ENCODE results near the gene DDAH2. TPM values are rescaled to one million over a fixed set of nuclear protein-coding genes. Genes with fewer than 3 reads are reported as not detected.

Gene DDAH2
- total RNA-seq, 2 donors from 2014 or later, result 6.7 to 42.6 TPM

DNA sequence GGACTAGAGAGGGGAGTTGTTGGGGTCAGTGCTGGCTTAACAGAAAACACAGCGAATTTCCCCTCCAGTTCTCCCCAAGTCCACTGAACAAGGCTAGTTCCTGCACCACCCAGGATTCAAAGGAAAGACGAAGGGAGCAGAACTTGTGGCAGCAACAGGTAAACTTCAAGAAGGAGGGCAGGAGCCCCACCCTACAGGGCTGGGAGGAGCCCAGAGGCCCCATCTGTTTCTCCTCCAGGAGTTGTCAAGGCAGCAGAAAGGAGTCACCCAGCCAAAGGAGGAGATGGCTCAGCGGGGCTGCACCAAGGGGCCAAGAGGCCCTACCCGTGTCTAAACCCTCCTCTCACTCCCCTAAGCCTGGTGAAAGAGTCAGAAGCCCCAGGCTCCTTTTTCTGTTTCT, 35.1 kb upstream of the DDAH2 start:
- Mint-ChIP-seq H3K9me3 (no peaks in the 10 kb centered on the region), H3K36me3 (peaks cover 25 to 30% of the 10 kb centered on the region in 2 donors), H3K27ac (peak overlapping the region; percentile 41 to 79)
- ATAC-seq (no peak), DNase-seq (ENCODE audit: low spot score in 2 of 2) (no peak)

DNA sequence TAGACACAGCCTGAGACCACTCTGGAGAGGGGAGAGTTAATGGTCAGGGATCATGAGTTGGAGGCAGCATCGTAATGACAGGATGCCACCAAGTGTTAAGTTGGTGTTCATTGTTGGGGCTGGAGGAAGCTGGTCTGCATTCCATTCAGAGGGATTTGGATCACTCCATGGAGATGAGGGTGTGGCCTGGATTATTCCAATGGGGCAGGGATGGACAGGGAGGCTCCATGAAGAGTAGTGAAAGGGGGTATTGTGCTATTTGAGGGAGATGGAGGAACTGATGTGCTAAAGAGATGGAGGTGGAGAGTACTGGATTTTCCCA, 34.5 kb upstream of the DDAH2 start:
- Mint-ChIP-seq H3K9me3 (no peaks in the 10 kb centered on the region), H3K27ac (peak overlapping the region; percentile 24 to 79), H3K36me3 (peaks cover 25 to 35% of the 10 kb centered on the region in 2 donors)
- ATAC-seq, result no peak
- DNase-seq (ENCODE audit: low spot score in 2 of 2), result no peak

DNA sequence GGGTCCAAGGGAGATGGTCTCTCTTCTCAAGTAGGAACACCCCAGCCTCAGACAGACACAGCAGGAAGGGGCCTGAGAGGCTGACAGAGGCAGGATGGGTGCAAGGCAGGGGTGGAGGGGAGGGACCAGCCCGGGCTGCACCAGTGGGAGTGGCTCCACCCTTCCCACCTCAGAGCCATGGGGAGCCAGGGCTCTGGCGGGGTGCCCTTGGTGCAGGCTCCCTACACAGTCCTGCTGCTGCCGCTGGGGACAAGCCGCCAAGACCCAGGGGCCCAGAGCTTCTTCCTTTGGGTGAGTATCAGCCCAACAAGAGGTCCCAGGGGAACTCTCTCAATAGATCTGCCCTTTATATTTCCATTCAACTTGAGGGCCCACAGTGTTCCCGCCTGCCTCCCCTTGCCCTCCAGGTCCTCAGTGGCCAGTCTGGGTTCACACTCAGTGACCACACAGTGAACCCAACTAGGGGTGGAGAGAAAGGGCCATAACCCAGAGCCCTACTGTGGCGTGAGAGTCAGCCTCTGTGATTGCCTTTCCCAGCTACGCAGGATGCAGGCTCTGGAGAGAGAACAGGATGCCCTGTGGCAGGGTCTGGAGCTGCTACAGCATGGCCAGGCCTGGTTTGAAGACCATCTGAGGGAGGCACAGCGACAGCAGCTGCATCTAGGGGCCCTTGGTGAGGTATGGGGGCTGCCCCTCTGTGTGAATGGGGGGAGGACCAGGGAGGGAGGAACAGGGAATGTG, 33.9 kb upstream of the DDAH2 start:
- H3K36me3 Mint-ChIP-seq, result peaks cover 25 to 39% of the 10 kb centered on the region in 2 donors
- H3K27ac Mint-ChIP-seq, result peak overlapping the region in 1 of 2 donors; percentile 79
- DNase-seq (ENCODE audit: low spot score in 2 of 2), result no peak
- ATAC-seq, result no peak
- no peaks in the 10 kb centered on the region for H3K9me3 Mint-ChIP-seq

DNA sequence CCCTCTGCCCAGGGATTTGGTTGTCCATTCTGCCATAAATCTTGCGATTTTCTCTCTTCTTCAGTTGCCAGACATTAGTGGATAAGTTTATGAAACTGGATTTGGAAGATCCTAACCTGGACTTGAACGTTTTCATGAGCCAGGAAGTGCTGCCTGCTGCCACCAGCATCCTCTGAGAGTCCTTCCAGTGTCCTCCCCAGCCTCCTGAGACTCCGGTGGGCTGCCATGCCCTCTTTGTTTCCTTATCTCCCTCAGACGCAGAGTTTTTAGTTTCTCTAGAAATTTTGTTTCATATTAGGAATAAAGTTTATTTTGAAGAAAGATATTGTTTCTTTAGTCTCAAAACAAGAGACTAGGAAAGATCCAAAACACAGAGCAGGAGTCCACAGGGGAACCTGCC, 33.3 kb upstream of the DDAH2 start, which contains the start of gene SAPCD1:
TSS of gene SAPCD1 (plus strand) at position 301 of the 400 bp plus-strand sequence. CDS start 399 bp downstream, outside the sequence.
- H3K36me3 Mint-ChIP-seq, result peaks cover 25 to 42% of the 10 kb centered on the region in 2 donors
- no peaks in the 10 kb centered on the region for H3K9me3 Mint-ChIP-seq
- ATAC-seq (no peak), DNase-seq (ENCODE audit: low spot score in 2 of 2) (no peak)
- peak within 1 kb of the TSS; percentile 79 to 93 for H3K27ac Mint-ChIP-seq

DNA sequence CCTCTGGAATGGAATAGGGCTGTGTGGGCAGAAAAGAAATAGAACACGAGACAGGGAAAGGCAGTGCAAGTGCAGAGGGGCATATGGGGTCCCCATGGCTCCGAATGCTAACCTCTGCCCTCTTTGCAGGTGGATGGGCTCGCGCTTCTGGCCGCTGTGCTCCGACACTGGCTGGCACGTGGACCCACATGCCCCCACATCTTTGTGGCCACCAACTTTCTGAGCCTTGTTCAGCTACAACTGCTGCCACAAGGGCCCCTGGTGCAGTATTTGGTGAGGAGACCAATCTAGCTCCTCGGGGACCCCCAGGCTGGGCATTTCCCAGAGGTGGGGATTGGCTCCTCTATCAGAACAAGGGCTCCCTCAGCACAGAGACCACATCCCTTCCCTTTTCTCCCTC, 32.2 kb upstream of the DDAH2 start:
- H3K27ac Mint-ChIP-seq, result no peak overlapping the region
- ATAC-seq (no peak), DNase-seq (ENCODE audit: low spot score in 2 of 2) (no peak)
- no peaks in the 10 kb centered on the region for H3K9me3 Mint-ChIP-seq
- H3K36me3 Mint-ChIP-seq, result peaks cover 25 to 42% of the 10 kb centered on the region in 2 donors

DNA sequence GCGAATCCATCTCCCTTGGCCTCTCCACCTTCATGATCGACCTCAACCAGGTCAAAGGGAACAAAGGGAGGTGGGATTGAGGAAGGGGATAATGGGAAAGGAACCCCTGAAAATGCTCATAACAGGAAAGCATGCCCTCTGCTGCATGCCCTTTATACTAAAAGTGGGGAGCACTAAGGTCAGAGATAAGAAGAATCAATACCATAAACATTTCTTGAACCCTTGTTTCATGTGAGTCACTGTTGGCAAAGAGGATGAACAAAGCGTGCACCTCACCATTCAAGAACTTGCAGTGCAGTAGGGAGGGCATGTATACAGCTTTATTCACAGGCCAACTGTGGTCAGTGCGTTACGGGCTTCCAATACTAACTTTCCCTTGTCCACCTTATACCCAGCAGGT, 31.7 kb upstream of the DDAH2 start:
- Mint-ChIP-seq H3K27ac (peak overlapping the region in 1 of 2 donors; percentile 16), H3K36me3 (peaks cover 25 to 42% of the 10 kb centered on the region in 2 donors), H3K9me3 (no peaks in the 10 kb centered on the region)
- no peak for ATAC-seq
- no peak for DNase-seq (ENCODE audit: low spot score in 2 of 2)

DNA sequence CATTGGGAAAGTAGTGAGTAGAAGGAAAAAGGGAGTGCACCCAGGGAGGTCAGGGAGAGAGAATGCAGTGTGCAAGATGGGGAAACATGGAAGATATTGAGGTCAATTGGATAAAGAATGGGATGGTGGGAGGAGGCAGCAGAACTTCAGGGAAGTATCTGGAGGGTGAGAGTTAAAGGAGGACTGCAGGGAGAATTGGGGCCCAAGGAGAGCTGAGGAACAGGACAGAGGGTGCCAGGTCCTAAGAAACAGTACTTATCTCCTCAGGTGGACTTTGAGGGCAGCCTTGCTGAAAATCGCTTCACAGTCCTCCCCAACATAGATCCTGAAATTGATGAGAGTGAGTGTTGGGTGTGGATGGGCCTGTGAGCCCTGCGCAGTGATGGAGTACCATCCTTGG, 29.2 kb upstream of the DDAH2 start:
- no peak for ATAC-seq
- Mint-ChIP-seq H3K36me3 (peaks cover 18 to 42% of the 10 kb centered on the region in 2 donors), H3K9me3 (no peaks in the 10 kb centered on the region), H3K27ac (peak overlapping the region in 1 of 2 donors; percentile 78)
- DNase-seq (ENCODE audit: low spot score in 2 of 2), result no peak

DNA sequence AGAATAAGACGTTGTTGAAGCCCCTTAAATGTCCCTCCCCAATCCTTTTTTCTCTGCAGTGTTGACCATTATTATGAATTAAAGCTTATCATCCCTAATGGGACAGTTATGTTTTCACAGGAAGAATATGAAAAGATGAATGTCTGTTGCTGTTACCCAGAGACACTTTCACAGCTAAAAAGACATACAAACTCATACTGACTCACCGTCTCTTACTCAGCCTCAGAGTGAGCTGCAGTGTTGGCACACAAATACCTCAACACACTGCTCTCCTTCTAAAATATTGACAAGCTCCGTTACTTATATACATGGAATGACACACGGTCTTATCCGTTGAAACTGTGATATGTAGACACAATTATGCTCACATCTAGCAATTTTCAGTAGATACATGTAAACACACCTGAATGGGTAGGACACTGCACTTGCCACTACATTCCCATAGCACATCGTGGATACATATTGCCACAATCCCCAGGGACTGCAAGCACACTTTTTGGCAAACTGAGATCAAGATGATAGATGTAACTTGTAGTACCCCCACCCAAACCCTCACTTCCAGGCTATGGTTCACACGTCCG, 23.7 kb upstream of the DDAH2 start:
- H3K36me3 Mint-ChIP-seq, result peaks cover 0 to 5% of the 10 kb centered on the region in 2 donors
- peak overlapping the region; percentile 28 to 33 for H3K27ac Mint-ChIP-seq
- ATAC-seq (no peak), DNase-seq (ENCODE audit: low spot score in 2 of 2) (no peak)
- no peaks in the 10 kb centered on the region for H3K9me3 Mint-ChIP-seq

DNA sequence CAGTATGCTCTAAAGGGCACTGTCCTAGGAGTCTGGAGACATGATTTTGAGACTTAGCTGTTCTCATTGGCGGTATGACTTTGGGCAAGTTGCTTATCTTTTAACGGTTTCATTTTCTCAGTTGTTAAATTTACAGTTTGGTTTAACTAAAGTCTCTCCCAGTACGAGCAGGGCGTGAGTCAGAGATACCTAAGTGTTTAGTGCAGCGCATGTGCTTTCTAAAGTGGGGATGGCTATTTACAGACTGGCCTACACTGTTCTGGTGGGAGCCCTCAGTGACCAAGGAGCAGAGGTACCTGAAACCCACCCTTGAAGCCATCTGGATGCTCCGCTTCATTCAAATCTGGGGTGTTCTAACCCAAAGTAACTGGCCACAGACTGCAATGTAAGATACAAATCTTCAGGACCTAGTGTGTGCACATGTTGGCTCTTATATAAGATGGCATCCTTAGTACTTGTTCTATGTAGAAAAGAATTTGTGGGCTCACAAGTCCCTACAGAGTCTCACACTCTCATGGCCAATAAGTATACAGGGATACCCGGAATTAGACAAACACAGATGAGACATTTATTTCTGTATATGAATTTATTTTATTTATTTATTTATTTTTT, 21.4 kb upstream of the DDAH2 start:
- H3K9me3 Mint-ChIP-seq, result no peaks in the 10 kb centered on the region
- no peak overlapping the region for H3K27ac Mint-ChIP-seq
- ATAC-seq, result no peak
- peaks cover 6 to 10% of the 10 kb centered on the region in 2 donors for H3K36me3 Mint-ChIP-seq
- no peak for DNase-seq (ENCODE audit: low spot score in 2 of 2)

DNA sequence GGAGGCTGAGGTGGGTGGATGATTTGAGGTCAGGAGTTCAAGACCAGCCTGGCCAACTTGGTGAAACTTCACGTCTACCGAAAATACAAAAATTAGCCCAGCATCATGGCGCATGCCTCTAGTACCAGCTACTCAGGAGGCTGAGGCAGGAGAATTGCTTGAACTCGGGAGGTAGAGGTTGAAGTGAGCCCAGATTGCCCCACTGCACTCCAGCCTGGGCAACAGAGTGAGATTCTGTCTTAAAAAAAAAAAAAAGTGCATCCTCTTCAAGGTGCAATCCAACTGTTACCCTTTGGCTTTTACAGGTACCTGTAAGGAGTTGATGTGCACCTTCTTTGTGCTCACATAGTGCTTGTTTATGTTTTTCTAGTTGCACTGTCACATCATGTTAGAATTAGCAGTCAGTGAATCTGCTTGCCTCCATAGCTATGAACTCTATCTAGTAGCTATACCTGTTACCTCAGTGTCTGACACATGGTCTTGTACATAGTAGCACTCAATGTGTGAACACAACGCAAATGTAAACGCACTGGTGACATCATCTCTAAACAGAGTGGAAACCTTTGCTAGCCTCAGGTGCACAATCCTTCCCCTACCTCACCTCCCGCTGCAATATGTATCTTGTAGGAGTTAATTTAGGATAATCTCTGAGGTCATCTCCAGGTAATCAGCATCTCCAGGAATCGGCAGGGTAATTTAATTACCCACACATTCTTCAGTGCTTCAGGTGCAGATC, 20.4 kb upstream of the DDAH2 start:
- DNase-seq (ENCODE audit: low spot score in 2 of 2), result no peak
- Mint-ChIP-seq H3K36me3 (peaks cover 6 to 15% of the 10 kb centered on the region in 2 donors), H3K27ac (no peak overlapping the region), H3K9me3 (no peaks in the 10 kb centered on the region)
- ATAC-seq, result no peak

DNA sequence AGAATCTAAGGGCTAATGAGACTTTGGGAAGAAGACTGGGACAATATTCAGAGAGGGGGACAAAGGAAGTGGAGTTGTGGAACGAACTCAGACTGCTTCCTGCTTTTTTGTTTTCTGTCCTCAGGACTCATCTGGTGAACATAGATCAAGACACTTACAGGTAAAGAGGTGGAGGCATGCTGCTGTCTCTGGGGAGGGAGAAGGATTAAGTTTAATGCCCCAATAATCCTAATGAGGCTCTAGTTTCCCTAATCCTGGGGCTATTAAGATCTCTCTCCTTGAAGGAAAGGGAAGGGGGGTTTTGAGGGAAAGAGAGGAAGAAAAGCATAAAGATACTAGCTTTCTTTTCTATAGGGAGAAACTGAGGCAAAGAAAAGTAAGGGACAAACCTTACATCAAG, 15.3 kb upstream of the DDAH2 start:
- DNase-seq (ENCODE audit: low spot score in 2 of 2) (no peak), ATAC-seq (no peak)
- H3K36me3 Mint-ChIP-seq, result peaks cover 22 to 58% of the 10 kb centered on the region in 2 donors
- H3K27ac Mint-ChIP-seq, result peak overlapping the region in 1 of 2 donors; percentile 17
- H3K9me3 Mint-ChIP-seq, result no peaks in the 10 kb centered on the region

DNA sequence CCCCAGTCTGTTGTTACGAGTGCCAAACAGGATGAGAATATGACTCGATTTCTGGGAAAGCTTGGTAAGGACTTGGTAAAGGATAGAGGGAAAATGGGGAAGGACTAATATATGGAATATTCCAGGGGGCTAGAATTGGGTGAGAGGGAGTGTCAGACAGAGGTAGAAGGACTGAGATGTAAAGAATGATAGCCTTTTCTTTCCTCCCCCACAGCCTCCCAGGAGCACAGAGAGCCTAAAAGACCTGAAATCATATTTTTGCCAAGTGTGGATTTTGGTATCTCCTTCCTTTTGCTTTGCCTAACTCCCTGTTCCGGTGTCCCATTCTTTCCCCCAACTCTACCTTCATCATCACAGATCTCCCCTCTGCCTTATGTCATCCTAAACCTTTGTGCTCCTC, 13.8 kb upstream of the DDAH2 start:
- Mint-ChIP-seq H3K9me3 (no peaks in the 10 kb centered on the region), H3K27ac (no peak overlapping the region), H3K36me3 (peaks cover 22 to 55% of the 10 kb centered on the region in 2 donors)
- ATAC-seq (no peak), DNase-seq (ENCODE audit: low spot score in 2 of 2) (no peak)

DNA sequence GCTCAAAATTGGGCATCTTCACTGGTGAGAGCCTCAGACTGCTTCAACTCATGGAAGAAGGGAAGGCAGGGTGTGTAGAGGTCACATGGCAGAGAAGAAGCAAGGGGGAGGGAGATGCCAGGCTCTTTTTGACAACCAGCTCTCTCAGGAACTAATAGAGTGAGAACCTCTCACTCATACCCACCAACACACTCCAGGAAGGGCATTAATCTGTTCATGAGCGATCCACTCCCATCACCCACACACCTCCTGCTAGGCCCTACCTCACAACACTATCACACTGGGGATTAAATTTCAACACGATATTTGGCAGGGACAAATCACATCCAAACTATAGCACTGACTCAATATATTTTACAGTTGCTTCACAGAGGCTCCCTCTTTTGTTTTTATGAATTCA, 12.7 kb upstream of the DDAH2 start:
- H3K9me3 Mint-ChIP-seq, result no peaks in the 10 kb centered on the region
- H3K27ac Mint-ChIP-seq, result peak overlapping the region in 1 of 2 donors; percentile 5
- DNase-seq (ENCODE audit: low spot score in 2 of 2), result no peak
- no peak for ATAC-seq
- peaks cover 17 to 48% of the 10 kb centered on the region in 2 donors for H3K36me3 Mint-ChIP-seq

DNA sequence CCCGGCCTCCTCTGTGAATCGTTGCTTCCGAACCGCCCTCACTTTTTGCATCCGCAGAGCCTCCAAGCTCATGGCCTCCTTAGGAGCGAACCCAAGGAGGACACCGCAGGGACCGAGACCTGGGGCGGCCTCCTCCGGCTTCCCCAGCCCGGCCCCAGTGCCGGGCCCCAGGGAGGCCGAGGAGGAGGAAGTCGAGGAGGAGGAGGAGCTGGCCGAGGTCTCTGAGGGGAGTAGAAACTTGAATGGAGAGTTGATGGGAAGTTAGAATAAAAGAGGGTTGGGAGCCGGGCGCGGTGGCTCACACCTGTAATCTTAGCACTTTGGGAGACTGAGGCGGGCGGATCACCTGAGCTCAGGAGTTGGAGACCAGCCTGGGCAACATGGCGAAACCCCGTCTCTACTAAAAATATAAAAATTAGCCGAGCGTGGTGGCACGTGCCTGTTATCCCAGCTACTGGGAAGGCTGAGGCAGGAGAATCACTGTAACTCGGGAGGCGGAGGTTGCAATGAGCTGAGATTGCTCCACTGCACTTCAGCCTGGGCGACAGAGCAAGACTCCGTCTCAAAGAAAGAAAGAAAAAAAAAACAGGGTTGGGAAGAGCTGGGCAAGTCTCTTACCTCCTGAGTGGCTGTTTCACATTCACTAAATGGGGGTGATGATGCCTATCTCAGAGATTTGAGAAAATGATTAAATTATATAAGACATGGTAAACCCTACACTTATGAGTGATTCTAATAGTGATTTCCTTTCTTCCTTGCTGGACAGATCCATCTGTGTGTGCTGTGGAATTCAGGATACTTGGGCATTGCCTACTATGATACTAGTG, 11.5 kb upstream of the DDAH2 start:
- DNase-seq (ENCODE audit: low spot score in 2 of 2) (no peak), ATAC-seq (no peak)
- Mint-ChIP-seq H3K27ac (peak overlapping the region; percentile 95 to 98), H3K36me3 (peaks cover 29 to 56% of the 10 kb centered on the region in 2 donors), H3K9me3 (no peaks in the 10 kb centered on the region)

DNA sequence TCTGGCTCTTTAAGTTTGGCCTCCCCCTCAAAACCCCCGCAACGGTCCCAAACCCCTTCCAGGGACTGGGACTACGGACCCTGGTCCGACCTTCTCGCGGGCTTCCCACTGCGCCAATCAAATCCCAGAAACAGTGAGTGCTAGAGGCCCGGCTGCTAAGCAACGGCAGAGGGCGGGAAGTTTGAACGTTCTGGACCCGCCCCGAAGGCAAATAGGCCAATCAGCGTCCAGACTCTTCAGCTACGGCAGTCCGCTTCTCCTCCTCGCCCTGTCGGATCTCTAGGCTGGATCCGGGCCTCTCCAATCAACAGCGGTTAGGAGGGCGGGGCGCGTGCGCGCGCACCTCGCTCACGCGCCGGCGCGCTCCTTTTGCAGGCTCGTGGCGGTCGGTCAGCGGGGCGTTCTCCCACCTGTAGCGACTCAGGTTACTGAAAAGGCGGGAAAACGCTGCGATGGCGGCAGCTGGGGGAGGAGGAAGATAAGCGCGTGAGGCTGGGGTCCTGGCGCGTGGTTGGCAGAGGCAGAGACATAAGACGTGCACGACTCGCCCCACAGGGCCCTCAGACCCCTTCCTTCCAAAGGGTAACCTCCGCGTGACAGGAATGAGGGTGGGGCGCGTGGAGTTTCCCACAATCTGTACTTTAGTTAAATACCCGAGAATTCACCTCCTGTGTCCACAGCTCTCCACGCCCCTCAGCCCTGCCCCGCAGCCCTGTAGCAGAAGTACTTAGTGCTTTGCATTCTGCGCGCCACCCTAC, 10.7 kb upstream of the DDAH2 start, which contains the start of gene MSH5:
TSS of gene MSH5 (plus strand) at position 367 of the 758 bp plus-strand sequence. CDS start 462 bp downstream, outside the sequence.
- Mint-ChIP-seq H3K36me3 (peaks cover 37 to 59% of the 10 kb centered on the region in 2 donors), H3K9me3 (no peaks in the 10 kb centered on the region), H3K27ac (peak within 1 kb of the TSS; percentile 95 to 98)
- ATAC-seq (peak; percentile 83 to 87), DNase-seq (ENCODE audit: low spot score in 2 of 2) (peak; percentile 96 to 99)
